HG03135 (cell line): Measurements from ENCODE around the gene MEPCE.
"Not testable (repeated sequence)": the region's sequence is repeated elsewhere in the genome, so short reads cannot be mapped to it uniquely, and the experiment has no call there.

ENCODE experiments used
- ATAC-seq: cut with Tn5 transposase; IDR thresholded peaks from one replicate; pipeline ENCODE4 v1.9.1; 2021; ENCODE audit warnings: mild to moderate bottlenecking, moderate library complexity; ENCODE audit not compliant: unreplicated experiment

MEPCE gene

DNA sequence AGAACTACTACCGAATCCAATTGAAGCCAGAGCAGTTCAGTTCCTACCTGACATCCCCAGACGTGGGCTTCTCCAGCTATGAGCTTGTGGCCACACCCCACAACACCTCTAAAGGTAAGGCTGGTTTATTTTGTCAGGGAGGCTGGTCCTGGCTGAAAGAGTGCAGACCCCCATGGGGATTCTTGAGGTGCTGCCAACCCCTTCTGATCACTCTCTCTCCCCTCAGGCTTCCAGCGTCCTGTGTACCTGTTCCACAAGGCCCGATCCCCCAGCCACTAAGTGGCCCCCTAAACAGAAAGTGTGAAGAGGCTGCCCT is 3.6 kb downstream of the MEPCE start:
- no peak for ATAC-seq

DNA sequence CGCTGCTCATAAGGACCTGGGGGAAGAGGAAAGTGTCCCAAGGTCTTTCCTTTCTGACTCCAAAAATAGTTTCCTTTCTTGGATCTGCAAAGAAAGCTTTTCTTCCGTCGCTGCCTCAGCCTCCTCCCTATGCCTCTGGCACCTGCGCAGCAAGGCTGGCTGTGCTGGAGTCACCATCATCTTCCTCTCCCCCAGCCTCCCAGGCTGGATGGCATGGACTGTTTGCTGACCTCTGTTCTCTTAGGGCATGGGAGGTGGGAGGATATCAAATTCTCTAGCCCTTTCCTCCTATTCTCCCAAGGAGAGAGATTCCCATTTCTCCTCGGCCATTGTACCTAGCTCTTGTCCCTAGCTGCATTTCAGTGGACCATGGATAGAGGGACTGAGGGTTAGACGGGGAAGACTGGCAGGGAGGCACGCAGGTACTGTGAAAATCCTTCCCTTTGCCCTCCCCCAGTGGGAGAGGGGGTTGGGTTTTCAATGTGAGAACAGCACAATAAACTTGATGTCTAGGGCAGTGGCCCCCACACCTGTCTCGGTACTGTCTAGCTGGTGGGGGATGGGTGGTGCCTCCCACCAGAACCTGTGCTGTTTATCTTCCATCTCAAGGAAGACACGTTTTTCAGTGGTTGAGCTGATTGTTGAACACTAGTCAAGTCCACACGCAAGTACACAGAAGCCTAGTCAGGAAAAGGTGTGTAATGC is 4.1 kb downstream of the MEPCE start:
- no peak for ATAC-seq

DNA sequence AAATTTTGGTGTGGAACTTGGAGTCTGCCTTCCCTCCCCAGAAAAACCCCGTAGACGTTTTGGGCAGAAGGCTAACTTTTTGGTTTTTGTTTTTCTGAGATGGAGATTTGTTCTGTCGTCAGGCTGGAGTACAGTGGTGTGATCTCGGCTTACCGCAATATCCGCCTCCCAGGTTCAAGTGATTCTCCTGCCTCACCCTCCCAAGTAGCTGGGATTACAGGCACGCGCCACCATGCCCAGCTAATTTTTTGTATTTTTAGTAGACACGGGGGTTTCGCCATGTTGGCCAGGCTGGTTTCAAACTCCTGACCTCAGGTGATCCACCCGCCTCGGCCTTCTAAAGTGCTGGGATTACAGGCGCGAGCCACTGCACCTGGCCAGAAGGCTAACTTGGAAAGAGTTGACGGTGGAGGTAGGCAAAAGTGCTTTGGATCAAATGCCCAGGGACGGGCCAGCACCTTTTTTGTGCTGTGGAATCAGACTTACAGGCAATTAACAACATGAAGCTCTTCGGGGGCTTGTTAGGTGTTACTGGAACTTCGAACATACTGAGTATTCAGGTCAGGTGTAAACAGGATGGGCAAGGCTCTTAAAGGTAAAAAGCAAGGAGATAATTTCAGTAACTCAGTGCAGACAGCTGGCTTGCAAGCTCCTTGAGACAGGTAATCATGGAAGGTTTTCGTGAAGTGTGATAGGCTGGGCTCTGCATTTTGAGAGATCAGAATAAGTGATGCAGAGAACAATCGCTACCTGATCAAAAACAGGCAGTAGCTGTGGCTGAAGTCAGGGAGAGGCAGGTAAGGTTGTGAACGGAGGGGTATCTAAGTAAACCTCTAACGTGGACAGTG is 4.9 kb downstream of the MEPCE start:
- no peak for ATAC-seq

- ATAC-seq = peak; percentile 28
Measured at GRCh38 chr7:100435401-100436304, 6.0 kb downstream of the MEPCE start.

GRCh38 chr7:100437150-100438100 is 7.8 kb downstream of the MEPCE start:
- ATAC-seq = no peak

- ATAC-seq = no peak
Measured at GRCh38 chr7:100438172-100438571, 8.5 kb downstream of the MEPCE start.

DNA sequence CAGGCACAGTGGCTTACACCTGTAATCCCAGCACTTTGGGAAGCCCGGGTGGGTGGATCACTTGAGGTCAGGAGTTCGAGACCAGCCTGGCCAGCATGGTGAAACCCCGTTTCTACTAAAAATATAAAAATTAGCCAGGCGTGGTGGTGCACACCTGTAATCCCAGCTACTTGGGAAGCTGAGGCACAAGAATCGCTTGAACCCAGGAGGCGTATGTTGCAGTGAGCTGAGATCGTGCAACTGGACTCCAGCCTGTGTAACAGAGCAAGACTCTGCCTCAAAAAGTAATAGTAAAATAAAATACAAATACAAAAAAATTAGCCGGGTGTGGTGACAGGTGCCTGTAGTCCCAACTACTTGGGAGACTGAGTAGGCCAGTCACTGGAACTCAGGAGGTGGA is 9.1 kb downstream of the MEPCE start:
- ATAC-seq = not testable (repeated sequence)

DNA sequence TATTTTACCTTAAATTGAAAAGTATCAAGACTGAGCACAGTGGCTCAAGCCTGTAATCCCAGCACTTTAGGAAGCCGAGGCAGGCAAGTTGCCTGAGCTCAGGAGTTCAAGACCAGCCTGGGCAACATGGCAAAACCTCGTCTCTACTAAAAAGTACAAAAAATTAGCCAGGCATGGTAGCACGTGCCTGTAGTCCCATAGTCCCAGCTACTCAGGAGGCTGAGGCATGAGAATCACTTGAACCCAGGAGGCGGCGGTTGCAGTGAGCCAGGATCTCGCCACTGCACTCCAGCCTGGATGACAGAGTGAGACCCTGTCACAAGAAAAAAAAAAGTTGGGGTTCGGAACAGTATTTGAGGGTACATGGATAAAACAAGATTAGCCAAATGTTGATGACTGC is 9.6 kb downstream of the MEPCE start:
- ATAC-seq = not testable (repeated sequence)

GRCh38 chr7:100441641-100442535 is 12.3 kb downstream of the MEPCE start:
- ATAC-seq = no peak

GRCh38 chr7:100443096-100443840 is 13.6 kb downstream of the MEPCE start:
- ATAC-seq = no peak

- no peak for ATAC-seq
Measured at GRCh38 chr7:100444311-100445278, 15.0 kb downstream of the MEPCE start.

- ATAC-seq = no peak
Measured at GRCh38 chr7:100446040-100446439, 16.4 kb downstream of the MEPCE start.

GRCh38 chr7:100447363-100447762 is 17.7 kb downstream of the MEPCE start:
- not testable (repeated sequence) for ATAC-seq

- ATAC-seq = no peak
Measured at GRCh38 chr7:100449190-100449795, 19.7 kb downstream of the MEPCE start.

- no peak for ATAC-seq
Measured at GRCh38 chr7:100452513-100452912, 22.9 kb downstream of the MEPCE start.

DNA sequence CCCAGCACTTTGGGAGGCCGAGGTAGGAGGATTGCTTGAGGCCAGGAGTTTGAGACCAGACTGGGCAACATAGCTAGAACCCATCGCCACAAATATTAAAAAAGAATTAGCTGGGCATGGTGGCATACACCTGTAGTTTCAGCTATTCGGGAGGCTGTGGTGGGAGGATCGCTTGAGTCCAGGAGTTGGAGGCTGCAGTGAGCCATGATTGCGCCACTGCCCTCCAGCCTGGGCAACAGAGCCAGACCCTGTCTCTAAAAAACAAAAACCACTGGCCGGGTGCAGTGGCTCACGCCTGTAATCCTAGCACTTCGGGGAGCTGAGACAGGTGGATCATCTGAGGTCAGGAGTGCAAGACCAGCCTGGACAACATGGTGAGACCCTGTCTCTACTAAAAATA is 24.2 kb downstream of the MEPCE start:
- not testable (repeated sequence) for ATAC-seq

- no peak for ATAC-seq
Measured at GRCh38 chr7:100455206-100455605, 25.6 kb downstream of the MEPCE start.
